ENCODE measurements around the gene TF.

GRCh38 chr3:133835418-133835743 lies 89.2 kb downstream of the TF start:
- no peak for TF ChIP-seq POLR2AphosphoS5 (IDR thresholded peaks at IDR 0.05; ENCODE audit: borderline replicate concordance, low read depth, low read length)
- TF ChIP-seq EZH2 (IDR thresholded peaks at IDR 0.05) = no peak
